Amniotic stem cell (primary cell): Measurements from ENCODE around the gene NDUFB7.
"Not testable (repeated sequence)": the region's sequence is repeated elsewhere in the genome, so short reads cannot be mapped to it uniquely, and the experiment has no call there.

Experiments
- DNase-seq: peaks from one replicate; lab custom pipeline; 2025; lab: John Stamatoyannopoulos, UW

NDUFB7 gene

DNA sequence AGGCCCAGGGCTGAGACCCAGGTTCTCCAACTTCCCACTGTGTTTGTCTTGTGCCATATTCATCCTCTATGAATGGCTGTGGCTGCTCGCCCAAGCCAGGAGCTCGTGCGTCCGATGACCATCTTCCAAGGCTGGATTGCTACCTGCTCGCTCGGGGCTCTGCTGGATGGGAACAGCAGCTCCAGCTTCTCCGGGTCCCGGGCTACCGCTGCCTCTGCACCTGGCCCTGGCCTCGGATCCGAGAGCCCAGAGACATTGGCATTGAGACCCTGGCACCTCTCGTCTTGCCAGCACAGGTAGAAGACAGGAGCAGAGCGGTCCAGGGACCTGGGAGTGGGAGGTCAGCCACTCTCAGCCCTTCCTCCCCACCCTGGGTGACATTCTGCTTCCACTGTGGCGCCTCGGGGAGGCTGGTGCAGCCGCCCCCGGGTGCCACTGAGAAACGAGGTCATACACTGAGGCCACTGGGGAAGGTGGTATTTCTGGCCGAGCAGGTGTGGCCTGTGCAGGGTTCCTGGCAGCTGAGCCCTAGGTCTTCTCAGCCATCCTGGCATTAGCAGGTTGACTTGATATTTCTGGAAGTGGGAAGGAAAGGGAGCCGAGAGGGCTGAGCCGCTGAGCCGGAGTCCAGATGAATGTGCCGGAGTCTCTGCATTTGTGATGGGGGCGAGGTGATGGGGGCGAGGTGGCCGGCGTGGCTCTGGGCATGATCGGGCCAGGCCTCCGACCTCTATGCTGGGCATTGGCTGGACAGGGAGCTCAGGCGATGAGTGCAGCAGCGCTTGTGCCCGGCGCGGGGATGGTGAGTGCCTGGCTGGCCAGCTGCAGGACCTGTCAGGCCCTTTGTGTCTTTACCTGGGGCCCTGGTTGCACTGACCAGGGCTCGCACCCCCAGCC, 18.6 kb downstream of the NDUFB7 start:
- no peak for DNase-seq

DNA sequence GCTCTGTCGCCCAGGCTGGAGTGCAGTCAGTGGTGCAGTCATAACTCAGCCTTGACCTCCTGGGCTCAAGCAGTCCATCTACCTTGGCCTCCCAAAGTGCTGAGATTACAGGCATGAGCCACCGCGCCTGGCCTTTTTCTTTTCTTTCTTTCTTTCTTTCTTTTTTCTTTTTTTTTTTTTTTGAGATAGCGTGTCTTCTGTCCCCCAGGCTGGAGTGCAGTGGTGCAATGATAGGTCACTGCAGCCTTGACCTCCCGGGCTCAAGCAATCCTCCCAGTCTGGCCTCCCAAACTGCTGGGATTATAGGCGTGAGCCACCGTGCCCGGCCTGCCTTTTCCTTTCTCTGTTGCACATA, 19.9 kb downstream of the NDUFB7 start:
- not testable (repeated sequence) for DNase-seq

DNA sequence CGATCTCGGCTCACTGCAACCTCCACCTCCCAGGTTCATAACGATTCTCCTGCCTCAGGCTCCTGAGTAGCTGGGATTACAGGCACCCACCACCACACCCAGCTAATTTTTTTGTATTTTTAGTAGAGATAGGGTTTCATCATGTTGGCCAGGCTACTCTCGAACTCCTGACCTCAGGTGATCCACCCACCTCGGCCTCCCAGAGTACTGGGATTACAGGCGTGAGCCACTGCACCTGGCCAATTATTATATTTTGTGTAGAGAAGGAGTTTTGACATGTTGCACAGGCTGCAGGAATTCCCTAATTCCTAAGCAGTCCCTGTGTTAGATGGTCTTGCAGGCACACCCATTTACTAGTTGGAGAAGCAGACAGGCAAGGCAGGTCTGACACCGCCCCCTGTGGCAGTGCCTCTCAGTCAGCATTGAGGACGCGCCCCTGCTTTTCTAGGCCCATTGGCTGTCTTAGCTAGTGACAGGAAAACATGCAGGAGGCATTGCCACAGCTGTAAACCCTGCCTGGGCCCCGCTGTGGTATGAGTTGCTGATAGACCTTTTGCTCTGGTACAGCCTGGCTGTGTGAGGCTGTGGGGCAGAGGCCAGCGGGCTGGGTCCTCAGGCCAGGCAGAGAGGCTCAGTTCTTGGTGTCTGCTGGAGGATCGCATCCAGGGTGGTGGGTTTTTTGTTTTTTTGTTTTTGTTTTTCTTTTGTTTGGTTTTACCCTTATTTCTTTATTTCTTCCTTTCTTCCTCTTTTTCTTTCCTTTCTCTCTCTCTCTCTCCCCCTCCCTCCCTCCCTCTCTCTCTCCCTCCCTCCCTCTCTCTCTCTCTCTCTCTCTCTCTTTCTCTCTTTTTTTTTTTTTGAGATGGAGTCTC, 20.5 kb downstream of the NDUFB7 start:
- DNase-seq, result not testable (repeated sequence)

DNA sequence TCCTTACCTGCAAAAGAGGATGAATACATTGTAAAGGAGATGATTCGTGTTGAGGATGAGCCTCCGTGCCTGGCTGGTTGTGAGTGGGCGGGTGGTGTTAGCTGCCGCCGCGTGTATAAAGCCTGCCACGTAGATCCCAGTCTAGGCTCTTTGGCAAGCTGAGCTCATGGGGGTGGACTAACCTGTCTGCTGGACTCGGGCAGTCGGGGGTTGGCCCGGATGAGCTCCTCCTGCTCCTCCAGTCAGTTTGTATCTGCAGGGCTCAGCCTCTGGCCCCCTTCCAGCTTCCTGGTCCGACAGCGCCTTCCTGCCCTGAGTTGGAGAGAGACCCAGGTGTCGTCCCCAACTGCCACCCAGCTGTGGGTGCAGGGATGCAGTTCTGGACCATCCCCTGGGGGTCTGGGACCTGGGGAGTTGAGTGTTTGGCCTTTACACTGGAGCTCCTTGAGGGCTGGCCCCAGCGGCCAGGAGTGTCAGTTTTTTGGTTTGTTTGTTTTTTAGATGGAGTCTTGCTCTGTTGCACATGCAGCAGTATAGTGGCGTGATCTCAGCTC, 21.6 kb downstream of the NDUFB7 start:
- DNase-seq, result no peak

DNA sequence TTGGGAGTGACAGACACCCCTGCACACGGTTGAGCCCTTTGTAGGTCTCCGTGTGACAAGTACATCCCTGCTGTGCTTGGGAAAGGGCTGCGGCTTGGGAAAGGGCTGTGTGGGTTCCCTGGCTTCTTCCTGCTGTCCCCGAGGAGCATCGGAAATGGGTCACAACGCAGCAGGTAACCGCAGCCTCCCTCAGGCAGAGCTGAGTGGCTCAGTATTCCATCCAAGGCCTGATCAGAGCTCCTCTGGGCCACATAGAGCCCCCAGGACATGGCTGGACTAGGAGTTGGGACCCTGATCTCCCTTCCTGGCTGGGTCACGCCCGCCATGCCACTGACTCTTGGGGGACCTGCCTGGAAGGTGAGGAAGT, 26.2 kb downstream of the NDUFB7 start:
- DNase-seq, result no peak

DNA sequence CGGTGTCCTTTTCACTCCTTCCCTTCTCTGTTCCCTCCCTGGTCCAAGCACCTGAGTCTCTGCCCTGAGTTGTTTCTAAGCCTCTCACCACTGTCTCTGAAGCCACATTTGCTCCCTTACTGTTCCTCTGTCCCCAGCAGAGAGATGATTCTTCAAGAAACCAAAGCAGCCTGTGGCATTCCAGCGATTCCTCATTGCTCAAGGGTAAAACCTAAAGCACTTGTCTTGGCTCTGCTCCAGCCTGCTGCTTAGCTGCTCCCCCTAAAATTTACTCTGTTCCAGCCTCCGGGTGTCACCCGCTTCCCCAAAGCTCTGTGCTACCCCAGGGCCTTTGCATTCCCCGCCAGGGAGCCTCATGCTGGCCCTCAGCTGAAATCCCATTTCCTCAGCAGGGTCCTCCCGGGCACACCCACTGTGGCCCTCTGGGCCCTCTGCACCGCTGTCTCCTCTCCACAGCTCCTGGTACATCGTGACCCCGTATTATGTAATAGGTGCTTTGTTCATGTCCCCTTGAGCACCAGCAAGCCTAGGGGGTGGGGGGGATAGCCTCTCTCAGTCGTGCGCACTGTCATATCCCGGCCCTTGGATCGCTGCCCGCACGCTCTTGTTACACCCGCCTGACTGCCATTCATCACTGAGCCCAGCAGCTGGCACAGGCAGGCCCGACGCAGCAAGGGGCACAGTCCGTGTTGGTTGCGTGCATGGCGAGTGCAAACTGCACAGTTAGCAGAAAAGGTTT, 26.7 kb downstream of the NDUFB7 start:
- no peak for DNase-seq

DNA sequence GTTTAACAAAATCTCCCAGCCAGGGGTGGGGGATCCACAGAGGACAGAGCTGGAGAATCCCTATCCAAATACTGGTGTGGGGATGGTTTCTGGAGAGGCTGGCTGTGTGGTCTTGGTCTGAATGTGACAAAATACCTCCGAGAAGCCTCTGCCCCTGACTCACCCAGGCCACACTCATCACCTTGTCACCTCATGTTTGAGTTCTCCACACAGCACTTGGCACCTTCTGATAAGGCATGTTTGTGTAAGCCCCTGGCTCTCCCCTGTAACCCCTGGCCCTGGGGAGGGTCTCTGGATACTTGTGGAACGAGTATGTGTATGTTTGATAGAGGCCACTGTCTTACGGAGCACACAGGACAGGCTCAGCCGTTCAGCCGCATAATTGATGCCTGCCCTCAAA, 27.8 kb downstream of the NDUFB7 start:
- no peak for DNase-seq

DNA sequence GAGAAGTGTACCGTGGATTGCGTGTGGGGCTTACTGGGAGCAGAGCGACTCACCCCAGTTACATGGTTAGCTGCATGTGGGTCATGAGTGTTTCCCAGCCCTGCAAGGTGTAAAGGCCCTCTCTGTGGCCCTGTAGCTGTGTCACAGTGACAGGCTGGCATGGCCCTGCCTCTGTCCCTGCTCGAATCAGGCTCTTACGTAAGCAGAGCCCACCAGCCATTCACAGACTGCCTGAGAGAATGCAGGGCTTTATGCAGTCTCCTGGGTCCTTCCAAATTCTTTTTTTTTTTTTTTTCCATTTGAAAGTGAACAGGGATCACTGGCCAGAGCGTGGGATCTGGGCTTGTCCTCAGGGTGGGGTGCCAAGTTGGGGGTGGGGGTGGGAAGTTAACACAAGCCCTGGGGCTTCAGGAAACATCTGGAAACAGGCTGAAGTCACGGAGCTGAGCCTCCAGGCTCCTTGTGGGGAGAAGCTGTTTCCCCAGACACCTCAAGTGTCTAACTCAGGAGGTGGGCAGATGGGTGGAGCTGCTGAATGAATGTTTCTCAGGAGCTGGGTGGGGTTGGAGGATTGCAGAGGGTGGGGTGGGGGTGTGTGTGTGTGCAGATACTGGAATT, 29.0 kb downstream of the NDUFB7 start:
- no peak for DNase-seq

DNA sequence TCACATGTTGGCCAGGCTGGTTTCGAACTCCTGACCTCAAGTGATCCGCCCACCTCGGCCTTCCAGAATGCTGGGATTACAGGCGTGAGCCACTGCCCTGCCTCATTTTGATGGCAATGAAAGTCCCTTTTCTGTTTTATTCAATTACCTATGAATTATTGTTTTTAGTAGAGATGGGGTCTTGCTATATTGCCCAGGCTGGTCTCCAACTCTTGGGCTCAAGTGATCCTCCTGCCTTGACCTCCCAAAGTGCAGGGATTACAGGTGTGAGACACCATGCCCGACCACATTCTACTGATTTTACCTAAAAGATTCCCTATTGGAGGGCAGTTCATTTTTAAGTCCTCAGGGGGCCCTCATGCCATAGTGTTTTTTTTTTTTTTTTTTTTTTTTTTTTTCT, 29.9 kb downstream of the NDUFB7 start:
- not testable (repeated sequence) for DNase-seq

DNA sequence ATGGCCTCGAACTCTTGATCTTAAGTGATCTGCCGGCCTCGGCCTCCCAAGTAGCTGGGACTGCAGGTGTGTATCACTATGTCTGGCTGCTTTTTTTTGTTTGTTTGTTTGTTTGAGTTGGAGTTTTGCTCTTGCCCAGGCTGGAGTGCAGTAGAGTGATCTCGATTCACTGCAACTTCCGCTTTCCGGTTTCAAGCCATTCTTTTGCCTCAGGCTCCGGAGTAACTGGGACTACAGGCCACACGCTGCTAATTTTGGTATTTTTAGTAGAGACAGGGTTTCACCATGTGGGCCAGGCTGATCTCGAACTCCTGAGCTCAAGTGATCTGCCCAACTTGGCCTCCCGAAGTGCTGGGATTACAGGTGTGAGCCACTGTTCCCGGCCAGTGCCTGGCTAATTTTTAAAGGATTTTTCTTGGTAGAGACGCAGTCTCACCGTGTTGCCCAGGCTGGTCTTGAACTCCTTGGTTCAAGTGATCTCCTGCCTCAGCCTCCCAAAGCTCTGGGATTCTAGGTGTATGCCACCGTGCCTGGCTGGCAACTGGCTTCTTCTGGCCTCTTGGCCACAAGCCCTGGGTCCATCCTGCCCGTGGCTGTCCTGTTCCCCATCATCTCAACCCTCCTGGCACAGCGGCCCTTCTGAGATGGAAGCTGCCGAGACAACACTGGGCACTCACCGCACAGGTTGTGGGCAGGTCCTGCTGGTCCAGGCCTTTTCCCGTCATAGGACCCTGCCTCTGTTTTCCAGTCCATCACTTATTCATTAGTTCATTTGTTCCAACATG, 30.9 kb downstream of the NDUFB7 start:
- DNase-seq, result no peak

DNA sequence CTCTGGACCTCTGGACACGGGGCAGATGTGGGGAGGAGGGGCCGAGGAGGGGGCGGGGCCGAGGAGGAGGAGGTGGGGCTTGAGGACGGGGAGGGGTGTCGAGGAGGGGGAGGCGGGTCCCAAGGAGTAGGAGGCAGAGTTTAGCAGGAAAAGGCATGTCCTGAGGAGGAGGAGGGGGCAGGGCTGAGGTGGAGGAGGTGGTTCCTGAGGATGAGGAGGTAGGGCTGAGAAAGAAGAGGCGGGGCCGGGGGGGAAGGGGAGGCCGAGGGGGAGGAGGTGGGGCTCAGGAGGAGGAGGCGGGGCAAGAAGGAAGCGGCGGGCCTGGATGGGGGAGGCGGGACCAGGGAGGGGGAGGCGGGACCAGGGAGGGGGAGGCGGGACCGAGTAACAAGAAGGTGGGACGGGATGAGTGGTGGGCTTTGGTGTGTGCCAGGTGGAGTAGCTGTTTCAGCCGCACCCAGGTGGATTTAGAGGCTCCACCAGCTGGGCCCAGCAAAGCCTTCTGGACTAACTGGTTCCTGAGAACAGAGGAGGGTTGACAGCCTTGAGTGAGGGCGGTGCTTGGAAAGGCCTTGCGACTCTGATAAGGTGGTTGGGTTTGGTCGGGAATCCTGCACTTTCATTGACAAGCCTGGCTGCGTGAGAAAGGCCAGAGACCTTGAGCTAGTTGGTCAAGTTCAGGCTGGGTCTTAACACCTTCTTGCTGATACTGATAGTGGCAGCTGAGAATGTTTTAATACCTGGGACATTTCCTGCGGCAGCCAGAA, 34.8 kb downstream of the NDUFB7 start:
- DNase-seq, result no peak

DNA sequence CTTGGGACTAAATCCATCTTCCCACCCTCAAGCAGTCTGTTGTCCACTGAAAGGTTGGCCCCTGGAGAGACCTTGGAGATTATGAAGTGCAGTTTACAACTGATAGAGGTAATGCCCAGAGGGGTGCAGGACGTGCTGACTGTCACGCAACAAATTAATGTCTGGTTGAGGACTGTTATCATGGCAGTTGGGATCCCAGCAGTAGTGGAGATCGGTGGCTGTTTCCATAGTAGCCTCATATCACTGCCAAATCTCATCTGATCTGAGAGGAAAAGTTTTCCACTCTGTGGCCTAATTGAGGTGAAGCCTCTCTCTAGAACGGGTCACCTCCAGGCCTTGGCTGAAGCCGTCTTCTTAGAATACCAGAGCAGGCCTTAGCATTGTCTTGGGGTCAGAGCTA, 38.4 kb downstream of the NDUFB7 start:
- DNase-seq, result no peak

DNA sequence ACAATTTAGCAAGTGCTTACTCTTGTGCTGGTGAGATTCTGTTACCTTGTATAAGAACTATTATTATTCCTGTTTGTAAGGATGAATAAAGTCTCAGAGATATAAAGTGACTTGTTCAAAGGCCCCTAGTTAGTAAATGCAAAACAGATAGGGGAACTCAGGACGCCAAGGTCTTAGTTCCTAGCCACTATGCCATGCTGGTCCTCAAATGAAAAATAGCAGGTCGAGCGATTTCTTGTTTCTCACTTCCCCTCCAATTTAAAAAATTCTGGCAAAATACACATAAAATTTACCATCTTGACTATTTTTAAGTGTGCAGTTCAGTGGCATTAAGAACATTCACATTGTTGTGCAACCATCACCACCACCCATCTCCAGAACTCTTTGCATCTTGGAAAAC, 41.4 kb downstream of the NDUFB7 start:
- DNase-seq, result no peak

DNA sequence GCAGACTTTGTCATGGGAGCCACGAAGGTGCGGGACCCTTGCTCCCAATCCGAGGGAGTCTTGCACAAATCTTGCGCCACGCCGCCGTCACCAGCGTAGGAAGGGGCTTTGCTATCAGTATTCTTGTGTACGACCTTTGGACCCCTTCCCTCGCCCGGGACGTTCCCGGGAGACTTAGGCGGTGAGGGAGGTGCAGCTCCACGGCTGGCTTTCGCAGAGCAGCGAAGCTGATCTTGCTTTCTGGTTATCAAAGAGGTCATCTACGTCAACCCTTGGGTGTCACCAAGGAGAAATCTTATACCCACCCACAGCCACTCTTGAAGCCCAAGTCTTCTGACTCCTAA, 41.9 kb downstream of the NDUFB7 start:
- DNase-seq, result no peak

DNA sequence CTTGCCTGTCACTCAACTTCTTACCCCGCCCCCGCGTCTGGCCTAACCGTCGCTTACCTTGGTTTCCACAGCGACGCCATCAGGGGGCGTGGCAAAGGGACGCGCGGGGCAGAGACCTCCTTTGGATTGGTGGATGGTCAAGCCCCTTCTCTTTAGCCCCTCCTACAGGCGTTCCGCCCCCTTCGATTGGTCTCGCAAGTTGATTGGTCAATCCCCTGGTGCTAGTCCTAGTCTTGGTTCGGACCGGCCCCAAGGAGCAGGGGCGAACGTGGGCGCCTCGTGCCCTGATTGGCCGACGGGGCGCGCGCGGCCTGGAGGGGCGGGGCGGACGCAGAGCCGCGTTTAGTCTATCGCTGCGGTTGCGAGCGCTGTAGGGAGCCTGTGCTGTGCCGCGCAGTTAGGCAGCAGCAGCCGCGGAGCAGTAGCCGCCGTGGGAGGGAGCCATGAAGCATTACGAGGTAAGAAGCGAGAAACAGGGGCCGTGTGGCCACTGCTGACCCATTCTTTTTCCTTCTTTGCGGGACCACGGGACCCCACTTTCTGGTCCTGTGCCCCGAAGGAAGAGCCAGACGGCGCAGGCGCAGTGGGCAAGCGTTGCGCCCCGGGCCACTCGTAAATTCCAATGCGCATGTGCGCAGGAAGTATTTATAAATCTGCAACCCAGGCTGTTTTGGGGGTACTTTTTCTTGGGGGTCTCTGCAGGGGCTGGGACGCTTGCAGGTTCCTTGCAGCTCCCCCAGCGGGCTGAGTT, 42.4 kb downstream of the NDUFB7 start, which contains the start of gene TECR:
TSS of gene TECR (plus strand) at position 341 of the 751 bp plus-strand sequence. CDS start at position 444, 103 bp downstream.
- DNase-seq, result peak; percentile 98

DNA sequence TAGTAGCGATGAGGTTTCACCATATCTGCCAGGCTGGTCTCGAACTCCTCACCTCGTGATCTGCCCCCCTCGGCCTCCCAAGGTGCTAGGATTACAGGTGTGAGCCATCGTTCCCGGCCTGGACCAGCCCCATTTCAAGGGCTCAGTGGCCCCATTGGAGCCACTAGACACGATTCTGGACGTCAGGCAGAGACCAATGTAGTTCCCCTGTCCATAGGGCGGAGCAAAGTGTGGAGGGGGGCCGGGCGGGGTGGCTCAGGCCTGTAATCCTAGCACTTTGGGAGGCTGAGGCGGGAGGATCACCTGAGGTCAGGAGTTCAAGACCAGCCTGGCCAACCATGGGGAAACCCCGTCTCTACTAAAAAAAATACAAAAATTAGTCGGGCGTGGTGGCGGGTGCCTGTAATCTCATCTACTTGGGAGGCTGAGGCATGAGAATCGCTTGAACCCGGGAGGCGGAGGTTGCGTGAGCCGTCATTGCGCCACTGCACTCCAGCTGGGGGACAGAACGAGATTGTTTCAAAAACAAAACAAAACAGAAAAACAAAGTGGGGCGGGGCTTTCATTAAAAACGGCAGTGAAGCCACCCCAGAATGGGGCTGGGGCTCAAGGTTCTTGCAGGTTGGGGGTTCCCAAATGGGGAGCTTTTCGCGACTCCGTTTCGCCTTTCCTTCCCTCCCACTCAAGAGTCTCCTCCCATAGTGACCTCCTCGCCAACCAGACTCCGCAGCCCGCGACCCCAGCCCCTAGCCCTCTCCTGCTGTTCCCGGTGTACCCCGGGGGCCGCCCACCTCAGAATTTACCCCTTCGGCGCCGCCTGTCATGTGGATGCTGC, 43.2 kb downstream of the NDUFB7 start:
- no peak for DNase-seq

DNA sequence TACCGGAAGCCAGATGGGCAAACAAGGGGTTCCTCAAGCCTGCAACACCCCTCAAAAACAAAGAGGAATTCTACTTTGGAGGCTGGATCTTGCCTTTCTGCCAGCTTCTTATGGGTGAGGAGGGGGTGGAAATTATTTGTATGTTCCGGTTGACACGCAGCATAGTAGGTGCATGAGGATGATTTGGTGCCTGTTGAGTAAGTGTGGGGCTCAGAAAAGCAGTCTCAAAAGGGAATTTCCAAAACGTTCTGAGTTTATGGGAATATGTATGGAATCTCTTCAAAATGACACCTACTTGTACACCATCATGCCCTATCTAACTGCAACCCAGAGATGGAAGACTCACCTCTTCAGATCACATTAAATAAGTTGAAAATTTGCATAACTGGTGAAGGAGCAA, 45.4 kb downstream of the NDUFB7 start:
- DNase-seq, result no peak

DNA sequence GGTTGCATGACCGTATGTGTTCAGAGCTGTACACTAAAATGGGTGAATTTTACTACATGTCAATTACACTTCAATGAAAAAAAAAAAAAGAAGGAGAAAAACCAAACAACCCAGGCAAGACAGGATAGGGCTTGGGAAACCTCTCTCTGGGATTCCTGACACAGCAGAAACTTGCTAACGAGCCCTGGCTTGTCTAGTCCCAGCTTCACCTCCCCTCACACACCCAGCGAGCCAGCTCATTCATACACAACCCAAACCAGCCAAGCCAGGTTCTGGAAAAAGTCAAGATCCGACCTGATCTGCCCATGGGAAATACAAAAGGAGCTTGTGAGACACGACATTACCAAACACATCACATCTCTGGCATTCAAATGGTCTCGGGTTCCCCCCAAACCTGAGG, 46.1 kb downstream of the NDUFB7 start:
- no peak for DNase-seq

DNA sequence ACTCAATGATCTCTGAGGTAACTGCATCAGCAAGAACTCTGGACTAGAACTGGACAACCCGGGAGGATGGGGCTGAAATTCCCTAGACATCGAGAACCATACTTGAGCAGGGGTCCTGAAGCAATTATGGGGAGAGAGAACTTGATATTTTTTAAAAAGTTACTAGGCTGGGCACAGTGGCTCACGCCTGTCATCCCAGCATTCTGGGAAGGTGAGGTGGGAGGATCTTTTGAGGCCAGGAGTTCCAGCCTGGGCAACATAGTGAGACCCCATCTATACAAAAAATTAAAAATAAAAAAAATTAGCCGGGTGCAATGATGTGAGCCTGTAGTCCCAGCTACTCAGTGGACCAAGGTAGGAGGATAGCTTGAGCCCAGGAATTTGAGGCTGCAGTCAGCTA, 51.3 kb downstream of the NDUFB7 start:
- no peak for DNase-seq
